WTC11 (cell line): ENCODE measurements around the gene PLXND1. TPM values are rescaled to one million over a fixed set of nuclear protein-coding genes. Genes with fewer than 3 reads are reported as not detected.
A peak's percentile ranks its signal among the peaks of the same experiment; 100 is the strongest.

Experiments
- ATAC-seq: fragments of 200-7000 bp; cut with Tn5 transposase; 2 replicates; pipeline ENCODE4 v1.10.0; 2021; ENCODE audit warnings: mild to moderate bottlenecking, moderate library complexity
- CTCF ChIA-PET: fragments of 300-600 bp; sonication (Branson Sonifier 250); formaldehyde crosslinking; loops from one replicate; lab custom pipeline; 2021; ENCODE audit warnings: antibody characterized with exemption; lab: Charles Lee
- POLR2A ChIA-PET: fragments of 350-600 bp; sonication (Branson Sonifier 250); formaldehyde crosslinking; loops from one replicate; lab custom pipeline; 2021; ENCODE audit warnings: antibody characterized with exemption; lab: Charles Lee
- DNase-seq: peaks from one replicate; pipeline ENCODE4 v3.0.0; 2021; ENCODE audit warnings: low spot score
- H3K27ac Mint-ChIP-seq: 2 replicates; pipeline ENCODE4 v1.8.0; 2021; ENCODE audit warnings: mixed read lengths
- H3K27me3 Mint-ChIP-seq: 2 replicates; pipeline ENCODE4 v1.8.0; 2021; ENCODE audit warnings: low read depth, mild to moderate bottlenecking, moderate library complexity, mixed read lengths
- H3K36me3 Mint-ChIP-seq: 2 replicates; pipeline ENCODE4 v1.8.0; 2021; ENCODE audit warnings: mixed read lengths
- H3K4me1 Mint-ChIP-seq: 2 replicates; pipeline ENCODE4 v1.8.0; 2022; ENCODE audit warnings: mixed read lengths
- H3K4me3 Mint-ChIP-seq: 2 replicates; pipeline ENCODE4 v1.8.0; 2021; ENCODE audit warnings: mild to moderate bottlenecking, moderate library complexity, mixed read lengths
- H3K9me3 Mint-ChIP-seq: 2 replicates; pipeline ENCODE4 v1.8.0; 2021; ENCODE audit warnings: mixed read lengths
- E2F1 ChIP-seq: sonication (generic); formaldehyde crosslinking; IDR thresholded peaks from 2 replicates; pipeline ENCODE4 v1.8.0; 2022; ENCODE audit warnings: mild to moderate bottlenecking, missing genetic modification reagents
- FOXJ3 ChIP-seq: sonication (generic); formaldehyde crosslinking; IDR thresholded peaks from 2 replicates; pipeline ENCODE4 v1.9.0; 2021; ENCODE audit warnings: missing genetic modification reagents, mild to moderate bottlenecking, borderline replicate concordance
- FOXP1 ChIP-seq: sonication (generic); formaldehyde crosslinking; IDR thresholded peaks from 2 replicates; pipeline ENCODE4 v1.8.0; 2022; ENCODE audit warnings: missing genetic modification reagents, mild to moderate bottlenecking, moderate library complexity, borderline replicate concordance
- MAX ChIP-seq: sonication (generic); formaldehyde crosslinking; IDR thresholded peaks from 2 replicates; pipeline ENCODE4 v1.8.0; 2022; ENCODE audit warnings: mild to moderate bottlenecking, missing genetic modification reagents
- NFYB ChIP-seq: sonication (generic); formaldehyde crosslinking; conservative IDR thresholded peaks from 2 replicates; pipeline ENCODE4 v1.8.0; 2022; ENCODE audit warnings: low read depth, missing genetic modification reagents
- NR1H2 ChIP-seq: sonication (generic); formaldehyde crosslinking; IDR thresholded peaks from 2 replicates; pipeline ENCODE4 v1.9.0; 2021; ENCODE audit warnings: mild to moderate bottlenecking, moderate library complexity, missing genetic modification reagents
- OVOL2 ChIP-seq: fragments of 250-450 bp; sonication (Bioruptor Pico); IDR thresholded peaks from 2 replicates; pipeline ENCODE4 v1.9.0; 2021; ENCODE audit warnings: mild to moderate bottlenecking, borderline replicate concordance
- PRDM15 ChIP-seq: sonication (generic); formaldehyde crosslinking; IDR thresholded peaks from 2 replicates; pipeline ENCODE4 v1.8.0; 2022; ENCODE audit warnings: missing genetic modification reagents
- ZNF232 ChIP-seq: sonication (generic); formaldehyde crosslinking; IDR thresholded peaks from 2 replicates; pipeline ENCODE4 v1.8.0; 2022; ENCODE audit warnings: mild to moderate bottlenecking, missing genetic modification reagents
- ZNF263 ChIP-seq: sonication (generic); formaldehyde crosslinking; IDR thresholded peaks from 2 replicates; pipeline ENCODE4 v1.8.1; 2022; ENCODE audit warnings: low read depth, mild to moderate bottlenecking, moderate library complexity, missing genetic modification reagents
- ZNF425 ChIP-seq: fragments of 250-450 bp; sonication (Bioruptor Pico); conservative IDR thresholded peaks from 2 replicates; pipeline ENCODE4 v1.9.0; 2021; ENCODE audit warnings: mild to moderate bottlenecking
- ZNF532 ChIP-seq: fragments of 250-450 bp; sonication (Bioruptor Pico); IDR thresholded peaks from 2 replicates; pipeline ENCODE4 v1.9.0; 2021; ENCODE audit warnings: mild to moderate bottlenecking, borderline replicate concordance
- total RNA-seq: library from RNA; stranded (reverse); gene quantifications from 3 replicates; pipeline ENCODE4 v1.2.3, GENCODE V29; 2021

The PLXND1 gene
- total RNA-seq, 1 experiment from 2014 or later: 56.7 TPM

GRCh38 chr3:129597087-129597999, 9.1 kb downstream of the PLXND1 start:
- no peak overlapping the region; the same call in 1 of the 2 replicates for H3K27ac Mint-ChIP-seq
- no peak for ATAC-seq
- ChIA-PET CTCF (interaction anchor here (0.6 to 6.1 kb wide), 7 partner anchors 8 to 281 kb away, joined by 3 to 47 read pairs (median 4); partner anchors contain the start of gene PLXND1), POLR2A (no interaction called here)
- DNase-seq: no peak
- TF ChIP-seq FOXJ3 (CRISPR knock-in tag) (no peak), NFYB (CRISPR knock-in tag) (no peak), ZNF263 (no peak), E2F1 (CRISPR knock-in tag) (no peak)
- H3K4me3 Mint-ChIP-seq: no peak overlapping the region
- H3K36me3 Mint-ChIP-seq: no peaks in the 10 kb centered on the region
- H3K27me3 Mint-ChIP-seq: no peaks in the 10 kb centered on the region
- H3K9me3 Mint-ChIP-seq: no peaks in the 10 kb centered on the region
- H3K4me1 Mint-ChIP-seq: peaks cover 82% of the 10 kb centered on the region

GRCh38 chr3:129596194-129597086, 10.0 kb downstream of the PLXND1 start:
- no peak for DNase-seq
- peak; percentile 7 for ATAC-seq
- TF ChIP-seq NR1H2 (CRISPR knock-in tag): no peak
- 0 out of 2 replicates have a peak, but pooled peaks have one; percentile 18 for TF ChIP-seq FOXP1 (CRISPR knock-in tag)
- TF ChIP-seq ZNF263: 0 out of 2 replicates have a peak, but pooled peaks have one; percentile 26
- TF ChIP-seq ZNF425: no peak
- no peak for TF ChIP-seq ZNF532 (CRISPR knock-in tag)
- no peak for TF ChIP-seq ZNF232 (CRISPR knock-in tag)
- TF ChIP-seq MAX (CRISPR knock-in tag): no peak
- TF ChIP-seq PRDM15 (CRISPR knock-in tag): no peak
- TF ChIP-seq OVOL2: no peak
- Mint-ChIP-seq H3K4me1 (peaks cover 82% of the 10 kb centered on the region), H3K9me3 (no peaks in the 10 kb centered on the region), H3K27ac (no peak overlapping the region; the same call in 1 of the 2 replicates), H3K4me3 (no peak overlapping the region), H3K36me3 (no peaks in the 10 kb centered on the region), H3K27me3 (no peaks in the 10 kb centered on the region)
- CTCF ChIA-PET: interaction anchor here (0.5 to 6.1 kb wide), 9 partner anchors 9 to 280 kb away, joined by 3 to 47 read pairs (median 5); partner anchors contain the start of gene PLXND1
- POLR2A ChIA-PET: no interaction called here
